H9 (cell line): Measurements from ENCODE around the gene BACH1. TPM values are rescaled to one million over a fixed set of nuclear protein-coding genes. Genes with fewer than 3 reads are reported as not detected.

ENCODE experiments used
- DNase-seq: peaks from one replicate; pipeline ENCODE4 v3.0.0-alpha.2; 2017
- H2AFZ ChIP-seq: one replicate; pipeline ENCODE4 v1.6.1; 2013; ENCODE audit warnings: mild to moderate bottlenecking, low read length, control low read depth, moderate library complexity
- H2AK5ac ChIP-seq: 2 replicates; pipeline ENCODE4 v1.6.1; 2013; ENCODE audit warnings: low read length, control low read depth, mixed read lengths; ENCODE audit not compliant: insufficient read length
- H2BK120ac ChIP-seq: one replicate; pipeline ENCODE4 v1.6.1; 2013; ENCODE audit warnings: low read depth, mild to moderate bottlenecking, low read length, control low read depth, inconsistent platforms; ENCODE audit not compliant: poor library complexity, severe bottlenecking
- H2BK12ac ChIP-seq: 2 replicates; pipeline ENCODE4 v1.6.1; 2013; ENCODE audit warnings: low read length, control low read depth, mixed read lengths, low read depth; ENCODE audit not compliant: insufficient read length
- H2BK15ac ChIP-seq: 2 replicates; pipeline ENCODE4 v1.6.1; 2013; ENCODE audit warnings: low read depth, low read length, control low read depth
- H2BK20ac ChIP-seq: one replicate; pipeline ENCODE4 v1.6.1; 2013; ENCODE audit warnings: low read depth, mild to moderate bottlenecking, low read length, control low read depth, inconsistent platforms; ENCODE audit not compliant: poor library complexity, severe bottlenecking
- H2BK5ac ChIP-seq: 2 replicates; pipeline ENCODE4 v1.6.1; 2013; ENCODE audit warnings: low read length, control low read depth, mixed read lengths; ENCODE audit not compliant: insufficient read length
- H3K14ac ChIP-seq: 2 replicates; pipeline ENCODE4 v1.6.1; 2013; ENCODE audit warnings: low read length, control low read depth; ENCODE audit not compliant: insufficient read depth
- H3K18ac ChIP-seq: 2 replicates; pipeline ENCODE4 v1.6.1; 2013; ENCODE audit warnings: low read depth, mild to moderate bottlenecking, mixed read lengths, low read length, control low read depth; ENCODE audit not compliant: insufficient read length
- H3K23ac ChIP-seq: 2 replicates; pipeline ENCODE4 v1.6.1; 2013; ENCODE audit warnings: low read length, control low read depth, mixed read lengths, low read depth; ENCODE audit not compliant: insufficient read length
- H3K23me2 ChIP-seq: 2 replicates; pipeline ENCODE4 v1.6.1; 2013; ENCODE audit warnings: low read depth, mild to moderate bottlenecking, mixed read lengths, low read length, control low read depth; ENCODE audit not compliant: insufficient read length, poor library complexity, severe bottlenecking
- H3K27ac ChIP-seq: 2 replicates; pipeline ENCODE4 v1.5.1; 2013; ENCODE audit warnings: low read length, control low read depth, mixed read lengths, low read depth; ENCODE audit not compliant: insufficient read length
- H3K27me3 ChIP-seq: 2 replicates; pipeline ENCODE4 v1.6.1; 2013; ENCODE audit warnings: low read length, control low read depth, inconsistent platforms; ENCODE audit not compliant: insufficient read depth
- H3K4ac ChIP-seq: 2 replicates; pipeline ENCODE4 v1.6.1; 2013; ENCODE audit warnings: low read depth, mild to moderate bottlenecking, control low read depth, inconsistent platforms, low read length, moderate library complexity
- H3K4me1 ChIP-seq: 2 replicates; pipeline ENCODE4 v1.6.1; 2013; ENCODE audit warnings: low read length, control low read depth, inconsistent platforms; ENCODE audit not compliant: insufficient read depth
- H3K4me2 ChIP-seq: 2 replicates; pipeline ENCODE4 v1.6.1; 2013; ENCODE audit warnings: low read length, control low read depth, mixed read lengths; ENCODE audit not compliant: insufficient read length, insufficient read depth
- H3K56ac ChIP-seq: 2 replicates; pipeline ENCODE4 v1.6.1; 2013; ENCODE audit warnings: low read depth, mild to moderate bottlenecking, mixed read lengths, low read length, control low read depth; ENCODE audit not compliant: insufficient read length
- H3K79me1 ChIP-seq: 2 replicates; pipeline ENCODE4 v1.6.1; 2013; ENCODE audit warnings: low read depth, mild to moderate bottlenecking, moderate library complexity, low read length, control low read depth, inconsistent platforms; ENCODE audit not compliant: insufficient read depth, poor library complexity, severe bottlenecking
- H3K79me2 ChIP-seq: 2 replicates; pipeline ENCODE4 v1.6.1; 2013; ENCODE audit warnings: low read length, control low read depth, inconsistent platforms; ENCODE audit not compliant: insufficient read depth
- H3K9ac ChIP-seq: 2 replicates; pipeline ENCODE4 v1.6.1; 2013; ENCODE audit warnings: low read length, control low read depth, mixed read lengths; ENCODE audit not compliant: insufficient read length; ENCODE audit errors: extremely low read depth
- H3K9me3 ChIP-seq: one replicate; pipeline ENCODE4 v1.6.1; 2013; ENCODE audit warnings: low read depth, low read length, inconsistent platforms; ENCODE audit not compliant: control insufficient read depth
- H3T11ph ChIP-seq: one replicate; pipeline ENCODE4 v1.6.1; 2013; ENCODE audit warnings: mild to moderate bottlenecking, low read length, control low read depth, inconsistent platforms
- H4K20me1 ChIP-seq: one replicate; pipeline ENCODE4 v1.6.1; 2013; ENCODE audit not compliant: control insufficient read depth, insufficient read length, insufficient read depth
- H4K5ac ChIP-seq: 2 replicates; pipeline ENCODE4 v1.6.1; 2013; ENCODE audit warnings: low read depth, mild to moderate bottlenecking, mixed read lengths, low read length, control low read depth; ENCODE audit not compliant: insufficient read length
- H4K8ac ChIP-seq: replicated peaks from 2 replicates; pipeline ENCODE4 v1.6.1; 2013; ENCODE audit warnings: low read length, control low read depth, mixed read lengths, low read depth; ENCODE audit not compliant: insufficient read length
- H4K91ac ChIP-seq: 2 replicates; pipeline ENCODE4 v1.6.1; 2013; ENCODE audit warnings: low read depth, mild to moderate bottlenecking, moderate library complexity, mixed read lengths, low read length, control low read depth; ENCODE audit not compliant: insufficient read length
- H3K27ac Mint-ChIP-seq, 3 experiments: 2 replicates in 2 of 3; 3 replicates in 1 of 3; pipeline ENCODE4 v1.8.0; 2020 to 2021; ENCODE audit warnings: mixed read lengths in 3 of 3, mild to moderate bottlenecking in 1 of 3, moderate library complexity in 1 of 3
- H3K27me3 Mint-ChIP-seq: 2 replicates; pipeline ENCODE4 v1.8.0; 2021; ENCODE audit warnings: low read depth, mild to moderate bottlenecking, moderate library complexity, mixed read lengths
- H3K36me3 Mint-ChIP-seq, 3 experiments: 2 replicates in 2 of 3; 3 replicates in 1 of 3; pipeline ENCODE4 v1.8.0; 2020 to 2021; ENCODE audit warnings: low read depth in 3 of 3, mixed read lengths in 3 of 3; ENCODE audit not compliant: insufficient read depth in 1 of 3
- H3K4me1 Mint-ChIP-seq, 2 experiments: 2 replicates each; pipeline ENCODE4 v1.8.0; 2020; ENCODE audit warnings: mixed read lengths in 2 of 2
- H3K4me3 Mint-ChIP-seq, 2 experiments: 2 replicates in 1 of 2; 3 replicates in 1 of 2; pipeline ENCODE4 v1.8.0; 2020 to 2021; ENCODE audit warnings: mild to moderate bottlenecking in 2 of 2, mixed read lengths in 2 of 2, moderate library complexity in 1 of 2
- H3K9me3 Mint-ChIP-seq, 2 experiments: 2 replicates in 1 of 2; 3 replicates in 1 of 2; pipeline ENCODE4 v1.8.0; 2020; ENCODE audit warnings: mild to moderate bottlenecking in 2 of 2, mixed read lengths in 2 of 2, moderate library complexity in 1 of 2
- CTCF ChIP-seq: fragments of 200-600 bp; sonication (generic); conservative IDR thresholded peaks from 3 replicates; pipeline ENCODE4 v1.8.0; 2021; ENCODE audit warnings: antibody characterized with exemption, mild to moderate bottlenecking
- WGBS: extraction: QIAGEN DNeasy Blood & Tissue Kit; methylation state at CpG from one replicate; pipeline ENCODE4 v1.1.7; 2013; ENCODE audit warnings: missing lambda C conversion rate, low lambda C conversion rate, mixed read lengths; ENCODE audit not compliant: insufficient read length; ENCODE audit errors: extremely low coverage; 5-methylcytosine and 5-hydroxymethylcytosine counted together
- total RNA-seq: library from RNA; stranded (reverse); gene quantifications from 2 replicates; pipeline ENCODE4 v1.2.1, GENCODE V29; 2021

The BACH1 gene
- total RNA-seq, 1 experiment from 2014 or later = 42.4 TPM

- Histone ChIP-seq H3K79me2 (no peaks in the 10 kb centered on the region; the same call in 1 of the 2 replicates), H4K91ac (no peak overlapping the region), H3K27ac (no peak overlapping the region), H3K79me1 (peaks cover 3% of the 10 kb centered on the region), H2AFZ (no peak overlapping the region), H4K8ac (no peak overlapping the region), H3K14ac (no peak overlapping the region), H2BK120ac (no peak overlapping the region), H2BK12ac (no peak overlapping the region), H2BK5ac (no peak overlapping the region), H2AK5ac (no peak overlapping the region), H3K4me2 (no peak overlapping the region), H3K23ac (no peak overlapping the region), H3K9me3 (no peaks in the 10 kb centered on the region), H2BK15ac (no peak overlapping the region), H3K4ac (no peak overlapping the region), H3K4me1 (no peaks in the 10 kb centered on the region), H3K27me3 (no peaks in the 10 kb centered on the region), H4K5ac (no peak overlapping the region), H3K23me2 (no peaks in the 10 kb centered on the region), H2BK20ac (no peak overlapping the region), H4K20me1 (no peaks in the 10 kb centered on the region), H3K18ac (no peak overlapping the region), H3K9ac (no peak overlapping the region), H3K56ac (no peak overlapping the region), H3T11ph (no peak overlapping the region)
- H3K27me3 Mint-ChIP-seq = no peaks in the 10 kb centered on the region
- H3K9me3 Mint-ChIP-seq = no peaks in the 10 kb centered on the region
- WGBS = no CpG with 5 or more reads among the region's 4 CpGs
- no peaks in the 10 kb centered on the region for H3K4me1 Mint-ChIP-seq
- H3K36me3 Mint-ChIP-seq = peaks cover 0 to 13% (median 3%) of the 10 kb centered on the region in 3 experiments; a peak in 4 of 7 replicates
- H3K27ac Mint-ChIP-seq = no peak overlapping the region
- no peak overlapping the region for H3K4me3 Mint-ChIP-seq
- no peak for TF ChIP-seq CTCF
- no peak for DNase-seq
Observed at GRCh38 chr21:29338256-29338655, 39.5 kb downstream of the BACH1 start.
